22Rv1 (cell line): ENCODE results near the gene LDLRAD4.

Experiments used
- H3K27ac ChIP-seq: fragments of 450-650 bp; 2 replicates; pipeline ENCODE4 v1.5.1; 2017
- CTCF ChIP-seq: fragments of 450-650 bp; IDR thresholded peaks from 2 replicates; pipeline ENCODE4 v1.5.1; 2017; ENCODE audit warnings: mild to moderate bottlenecking
- ZFX ChIP-seq: fragments of 450-650 bp; IDR thresholded peaks from 2 replicates; pipeline ENCODE4 v1.6.1; 2017; ENCODE audit warnings: antibody characterized with exemption, borderline replicate concordance

LDLRAD4 gene

GRCh38 chr18:13412017-13412416 is 193.5 kb downstream of the LDLRAD4 start:
- no peak overlapping the region for H3K27ac ChIP-seq
- TF ChIP-seq ZFX (no peak), CTCF (no peak)

GRCh38 chr18:13412901-13413300 is 194.3 kb downstream of the LDLRAD4 start:
- H3K27ac ChIP-seq = no peak overlapping the region
- TF ChIP-seq CTCF (no peak), ZFX (no peak)

- H3K27ac ChIP-seq = no peak overlapping the region
- TF ChIP-seq CTCF (no peak), ZFX (no peak)
Observed at GRCh38 chr18:13414102-13414501, 195.5 kb downstream of the LDLRAD4 start.

GRCh38 chr18:13414521-13414920 is 196.0 kb downstream of the LDLRAD4 start:
- TF ChIP-seq ZFX (no peak), CTCF (no peak)
- H3K27ac ChIP-seq = no peak overlapping the region

- no peak overlapping the region for H3K27ac ChIP-seq
- TF ChIP-seq ZFX (no peak), CTCF (no peak)
Observed at GRCh38 chr18:13415736-13416135, 197.2 kb downstream of the LDLRAD4 start.

- H3K27ac ChIP-seq = no peak overlapping the region
- no peak for TF ChIP-seq ZFX
- no peak for TF ChIP-seq CTCF
Observed at GRCh38 chr18:13416208-13416607, 197.6 kb downstream of the LDLRAD4 start.

GRCh38 chr18:13416848-13417247 is 198.3 kb downstream of the LDLRAD4 start:
- H3K27ac ChIP-seq = no peak overlapping the region
- TF ChIP-seq ZFX = no peak
- TF ChIP-seq CTCF = no peak
